GM12878 (cell line): ENCODE data around the gene EMP3. TPM values are rescaled to one million over a fixed set of nuclear protein-coding genes. Genes with fewer than 3 reads are reported as not detected.

Experiments
- BCL11A ChIP-seq: IDR thresholded peaks from 2 replicates; pipeline ENCODE4 v1.6.1; 2011; ENCODE audit warnings: low read depth, low read length
- CREB1 ChIP-seq: IDR thresholded peaks from 2 replicates; pipeline ENCODE4 v1.6.1; 2012; ENCODE audit warnings: low read depth, mild to moderate bottlenecking, inconsistent platforms
- GABPA ChIP-seq: IDR thresholded peaks from 2 replicates; pipeline ENCODE4 v1.6.1; 2014; ENCODE audit warnings: antibody characterized with exemption, low read depth, mild to moderate bottlenecking, inconsistent platforms
- MEF2B ChIP-seq: fragments of 450-650 bp; IDR thresholded peaks from 2 replicates; pipeline ENCODE4 v1.6.1; 2018; ENCODE audit warnings: mild to moderate bottlenecking, moderate library complexity; ENCODE audit not compliant: partially characterized antibody, poor library complexity, severe bottlenecking
- MLLT1 ChIP-seq: fragments of 450-650 bp; IDR thresholded peaks from 2 replicates; pipeline ENCODE4 v1.6.1; 2016; ENCODE audit warnings: mild to moderate bottlenecking
- NBN ChIP-seq: fragments of 450-650 bp; IDR thresholded peaks from 2 replicates; pipeline ENCODE4 v1.6.1; 2016
- NFIC ChIP-seq: IDR thresholded peaks from 2 replicates; pipeline ENCODE4 v1.6.1; 2012; ENCODE audit warnings: low read depth, mild to moderate bottlenecking, inconsistent platforms, low read length, moderate library complexity
- NR2C1 ChIP-seq: fragments of 450-650 bp; IDR thresholded peaks from 2 replicates; pipeline ENCODE4 v1.6.1; 2017; ENCODE audit warnings: antibody characterized with exemption, mild to moderate bottlenecking, moderate library complexity
- NR2C2 ChIP-seq: IDR thresholded peaks from 2 replicates; pipeline ENCODE4 v1.6.1; 2011; ENCODE audit warnings: borderline replicate concordance, low read depth; ENCODE audit not compliant: control insufficient read depth, insufficient read length
- POLR2AphosphoS2 ChIP-seq: IDR thresholded peaks from 2 replicates; pipeline ENCODE4 v1.6.1; 2011; ENCODE audit warnings: low read depth, mild to moderate bottlenecking, low read length, improper control_type of control experiment, moderate library complexity
- POLR2AphosphoS5 ChIP-seq: IDR thresholded peaks from 2 replicates; pipeline ENCODE4 v1.6.1; 2011; ENCODE audit warnings: mild to moderate bottlenecking, low read length, inconsistent platforms
- RBBP5 ChIP-seq: fragments of 200-600 bp; sonication (generic); conservative IDR thresholded peaks from 2 replicates; pipeline ENCODE4 v1.6.1; 2016
- SIN3A ChIP-seq: IDR thresholded peaks from 2 replicates; pipeline ENCODE4 v1.6.1; 2012; ENCODE audit warnings: low read depth, low read length, improper control_type of control experiment
- SMAD1 ChIP-seq: fragments of 450-650 bp; IDR thresholded peaks from 2 replicates; pipeline ENCODE4 v1.6.1; 2018; ENCODE audit warnings: mild to moderate bottlenecking, low read depth; ENCODE audit not compliant: partially characterized antibody
- SMARCA5 ChIP-seq: fragments of 450-650 bp; IDR thresholded peaks from 2 replicates; pipeline ENCODE4 v1.6.1; 2017; ENCODE audit warnings: mild to moderate bottlenecking
- SPI1 ChIP-seq: IDR thresholded peaks from 2 replicates; pipeline ENCODE4 v1.6.1; 2011; ENCODE audit warnings: low read depth, mild to moderate bottlenecking, low read length, moderate library complexity, borderline replicate concordance; ENCODE audit not compliant: insufficient read depth
- TCF12 ChIP-seq: IDR thresholded peaks from 2 replicates; pipeline ENCODE4 v1.6.1; 2011; ENCODE audit warnings: low read depth, mild to moderate bottlenecking, low read length
- WRNIP1 ChIP-seq: IDR thresholded peaks from 2 replicates; pipeline ENCODE4 v1.6.1; 2011; ENCODE audit warnings: low read depth, low read length, improper control_type of control experiment, borderline replicate concordance
- ZNF274 ChIP-seq: IDR thresholded peaks from one replicate; pipeline ENCODE4 v1.8.0; 2011; ENCODE audit not compliant: insufficient read length, insufficient read depth
- ZZZ3 ChIP-seq: IDR thresholded peaks from 2 replicates; pipeline ENCODE4 v1.6.1; 2011; ENCODE audit warnings: low read depth; ENCODE audit not compliant: control insufficient read depth, insufficient read length
- polyA plus RNA-seq, 11 experiments: library from polyadenylated mRNA; depleted of rRNA in 4 of 11; unstranded in 6 of 11; stranded (reverse) in 5 of 11; fragments of >200 nt; fragmentation: Nextera tagmentation in 4 of 11; fragmentation: Illumina TruSeq in 1 of 11; extraction: Ambion mirVana in 4 of 11; extraction: Trizol in 1 of 11; gene quantifications; 1 replicate in 1 of 11; 2 replicates in 10 of 11; pipeline versions ENCODE4 v1.2.1 to v1.2.3, GENCODE V29; 2011 to 2016; ENCODE audit warnings: inconsistent platforms in 2 of 11, missing spikeins in 2 of 11, low read depth in 1 of 11
- total RNA-seq, 4 experiments: library from RNA; depleted of rRNA in 3 of 4; stranded (reverse); fragments of >200 nt in 3 of 4; fragmentation: Illumina TruSeq in 1 of 4; extraction: Trizol in 1 of 4; gene quantifications; 2 replicates each; pipeline versions ENCODE4 v1.2.1 to v1.2.3, GENCODE V29; 2013 to 2021
- TF ChIP-seq, protein P1 (sequence below): fragments of 450-650 bp; formaldehyde crosslinking; IDR thresholded peaks from 2 replicates; pipeline ENCODE4 v1.5.0; 2022; ENCODE audit warnings: mild to moderate bottlenecking, missing genetic modification characterization
- TF ChIP-seq, protein P2 (sequence below): fragments of 450-650 bp; IDR thresholded peaks from 2 replicates; pipeline ENCODE4 v1.6.1; 2018; ENCODE audit warnings: mild to moderate bottlenecking, low read depth, moderate library complexity; ENCODE audit not compliant: partially characterized antibody

EMP3 gene
- total and polyA plus RNA-seq, 10 of the 15 experiments (the other 5 are each of a cell fraction or from before 2014, with no cell fraction given): 53.2 to 224 (median 134) TPM

GRCh38 chr19:48363500-48363809 lies 38.1 kb downstream of the EMP3 start (continued):
- TF ChIP-seq NR2C1: peak; percentile 84
- TF ChIP-seq GABPA: no peak
- no peak for TF ChIP-seq SPI1
- TF ChIP-seq WRNIP1: no peak
- TF ChIP-seq NFIC: no peak
- TF ChIP-seq NR2C2: peak; percentile 60
- TF ChIP-seq SIN3A: peak; percentile 41; the same call in 1 of the 2 replicates
- TF ChIP-seq MEF2B: no peak
- TF ChIP-seq, protein P1, sequence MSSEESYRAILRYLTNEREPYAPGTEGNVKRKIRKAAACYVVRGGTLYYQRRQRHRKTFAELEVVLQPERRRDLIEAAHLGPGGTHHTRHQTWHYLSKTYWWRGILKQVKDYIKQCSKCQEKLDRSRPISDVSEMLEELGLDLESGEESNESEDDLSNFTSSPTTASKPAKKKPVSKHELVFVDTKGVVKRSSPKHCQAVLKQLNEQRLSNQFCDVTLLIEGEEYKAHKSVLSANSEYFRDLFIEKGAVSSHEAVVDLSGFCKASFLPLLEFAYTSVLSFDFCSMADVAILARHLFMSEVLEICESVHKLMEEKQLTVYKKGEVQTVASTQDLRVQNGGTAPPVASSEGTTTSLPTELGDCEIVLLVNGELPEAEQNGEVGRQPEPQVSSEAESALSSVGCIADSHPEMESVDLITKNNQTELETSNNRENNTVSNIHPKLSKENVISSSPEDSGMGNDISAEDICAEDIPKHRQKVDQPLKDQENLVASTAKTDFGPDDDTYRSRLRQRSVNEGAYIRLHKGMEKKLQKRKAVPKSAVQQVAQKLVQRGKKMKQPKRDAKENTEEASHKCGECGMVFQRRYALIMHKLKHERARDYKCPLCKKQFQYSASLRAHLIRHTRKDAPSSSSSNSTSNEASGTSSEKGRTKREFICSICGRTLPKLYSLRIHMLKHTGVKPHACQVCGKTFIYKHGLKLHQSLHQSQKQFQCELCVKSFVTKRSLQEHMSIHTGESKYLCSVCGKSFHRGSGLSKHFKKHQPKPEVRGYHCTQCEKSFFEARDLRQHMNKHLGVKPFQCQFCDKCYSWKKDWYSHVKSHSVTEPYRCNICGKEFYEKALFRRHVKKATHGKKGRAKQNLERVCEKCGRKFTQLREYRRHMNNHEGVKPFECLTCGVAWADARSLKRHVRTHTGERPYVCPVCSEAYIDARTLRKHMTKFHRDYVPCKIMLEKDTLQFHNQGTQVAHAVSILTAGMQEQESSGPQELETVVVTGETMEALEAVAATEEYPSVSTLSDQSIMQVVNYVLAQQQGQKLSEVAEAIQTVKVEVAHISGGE (CRISPR knock-in tag): no peak
- TF ChIP-seq ZNF274: no peak
- no peak for TF ChIP-seq TCF12
- TF ChIP-seq SMAD1: peak; percentile 42
- 0 out of 2 replicates have a peak, but pooled peaks have one; percentile 28 for TF ChIP-seq POLR2AphosphoS2
- TF ChIP-seq CREB1: no peak
- TF ChIP-seq POLR2AphosphoS5: no peak
- TF ChIP-seq BCL11A: no peak
- peak; percentile 63; the same call in 1 of the 2 replicates for TF ChIP-seq NBN
- TF ChIP-seq ZZZ3: no peak
- TF ChIP-seq, protein P2, sequence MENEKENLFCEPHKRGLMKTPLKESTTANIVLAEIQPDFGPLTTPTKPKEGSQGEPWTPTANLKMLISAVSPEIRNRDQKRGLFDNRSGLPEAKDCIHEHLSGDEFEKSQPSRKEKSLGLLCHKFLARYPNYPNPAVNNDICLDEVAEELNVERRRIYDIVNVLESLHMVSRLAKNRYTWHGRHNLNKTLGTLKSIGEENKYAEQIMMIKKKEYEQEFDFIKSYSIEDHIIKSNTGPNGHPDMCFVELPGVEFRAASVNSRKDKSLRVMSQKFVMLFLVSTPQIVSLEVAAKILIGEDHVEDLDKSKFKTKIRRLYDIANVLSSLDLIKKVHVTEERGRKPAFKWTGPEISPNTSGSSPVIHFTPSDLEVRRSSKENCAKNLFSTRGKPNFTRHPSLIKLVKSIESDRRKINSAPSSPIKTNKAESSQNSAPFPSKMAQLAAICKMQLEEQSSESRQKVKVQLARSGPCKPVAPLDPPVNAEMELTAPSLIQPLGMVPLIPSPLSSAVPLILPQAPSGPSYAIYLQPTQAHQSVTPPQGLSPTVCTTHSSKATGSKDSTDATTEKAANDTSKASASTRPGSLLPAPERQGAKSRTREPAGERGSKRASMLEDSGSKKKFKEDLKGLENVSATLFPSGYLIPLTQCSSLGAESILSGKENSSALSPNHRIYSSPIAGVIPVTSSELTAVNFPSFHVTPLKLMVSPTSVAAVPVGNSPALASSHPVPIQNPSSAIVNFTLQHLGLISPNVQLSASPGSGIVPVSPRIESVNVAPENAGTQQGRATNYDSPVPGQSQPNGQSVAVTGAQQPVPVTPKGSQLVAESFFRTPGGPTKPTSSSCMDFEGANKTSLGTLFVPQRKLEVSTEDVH: no peak
- TF ChIP-seq SMARCA5: peak; percentile 86
- TF ChIP-seq MLLT1: peak; percentile 23; the same call in 1 of the 2 replicates
- TF ChIP-seq RBBP5: no peak
